ENCODE results near the gene CD247. TPM values are rescaled to one million over a fixed set of nuclear protein-coding genes. Genes with fewer than 3 reads are reported as not detected.

Gene CD247
- total RNA-seq, 4 donors from 2014 or later = 0.33 TPM; not detected in 3

DNA sequence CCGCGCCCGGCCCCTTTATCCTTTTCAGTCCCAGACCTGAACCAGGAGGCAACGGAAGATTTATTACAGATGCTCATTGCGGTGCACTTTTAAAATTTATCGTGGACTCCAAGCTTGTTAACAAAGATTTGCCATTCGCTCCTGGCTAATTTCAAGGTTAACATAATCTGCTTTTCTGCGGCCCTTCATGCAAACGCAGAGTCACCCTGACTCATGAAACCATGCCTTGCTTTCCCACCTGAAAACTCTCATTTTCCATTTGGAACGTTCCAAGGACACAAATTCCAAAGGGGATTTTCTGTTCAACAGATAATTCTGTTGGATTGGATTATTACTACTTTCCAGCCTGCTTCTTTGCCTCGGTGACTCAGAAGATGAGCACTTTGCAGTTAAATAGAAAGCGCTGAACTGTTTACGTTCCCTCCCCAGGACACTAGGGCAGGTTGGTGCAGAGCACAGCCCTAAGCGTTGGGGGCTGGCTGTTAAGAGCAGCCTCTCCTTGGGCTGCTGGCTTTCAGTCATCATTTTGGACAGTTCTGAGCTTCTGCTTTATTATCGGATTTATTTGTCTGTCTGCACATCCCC lies 51.1 kb downstream of the CD247 start:
- Histone ChIP-seq H3K9me3 (no peaks in the 10 kb centered on the region), H3K27me3 (no peaks in the 10 kb centered on the region), H3K36me3 (no peaks in the 10 kb centered on the region), H3K27ac (no peak overlapping the region), H3K4me1 (no peaks in the 10 kb centered on the region), H3K4me3 (no peak overlapping the region)
- ATAC-seq = no peak
- intact Hi-C loops (cut with DNase I; ENCODE audit: low total_unique reads) = no loop called here
- no peak for DNase-seq
- in situ Hi-C loops (cut with MboI; ENCODE audit: low sequenced_read_pairs in 4 of 4) = no loop called here
- TF ChIP-seq, protein P1, sequence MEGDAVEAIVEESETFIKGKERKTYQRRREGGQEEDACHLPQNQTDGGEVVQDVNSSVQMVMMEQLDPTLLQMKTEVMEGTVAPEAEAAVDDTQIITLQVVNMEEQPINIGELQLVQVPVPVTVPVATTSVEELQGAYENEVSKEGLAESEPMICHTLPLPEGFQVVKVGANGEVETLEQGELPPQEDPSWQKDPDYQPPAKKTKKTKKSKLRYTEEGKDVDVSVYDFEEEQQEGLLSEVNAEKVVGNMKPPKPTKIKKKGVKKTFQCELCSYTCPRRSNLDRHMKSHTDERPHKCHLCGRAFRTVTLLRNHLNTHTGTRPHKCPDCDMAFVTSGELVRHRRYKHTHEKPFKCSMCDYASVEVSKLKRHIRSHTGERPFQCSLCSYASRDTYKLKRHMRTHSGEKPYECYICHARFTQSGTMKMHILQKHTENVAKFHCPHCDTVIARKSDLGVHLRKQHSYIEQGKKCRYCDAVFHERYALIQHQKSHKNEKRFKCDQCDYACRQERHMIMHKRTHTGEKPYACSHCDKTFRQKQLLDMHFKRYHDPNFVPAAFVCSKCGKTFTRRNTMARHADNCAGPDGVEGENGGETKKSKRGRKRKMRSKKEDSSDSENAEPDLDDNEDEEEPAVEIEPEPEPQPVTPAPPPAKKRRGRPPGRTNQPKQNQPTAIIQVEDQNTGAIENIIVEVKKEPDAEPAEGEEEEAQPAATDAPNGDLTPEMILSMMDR (IDR thresholded peaks at IDR 0.05 in 4 of 5, conservative IDR thresholded peaks at IDR 0.05 in 1 of 5) = no peak
- TF ChIP-seq POLR2A (IDR thresholded peaks at IDR 0.05) = no peak

GRCh38 chr1:167465743-167466142 lies 52.6 kb downstream of the CD247 start:
- Histone ChIP-seq H3K9me3 (no peaks in the 10 kb centered on the region), H3K27me3 (no peaks in the 10 kb centered on the region), H3K4me3 (no peak overlapping the region), H3K4me1 (no peaks in the 10 kb centered on the region), H3K36me3 (no peaks in the 10 kb centered on the region), H3K27ac (no peak overlapping the region)
- in situ Hi-C loops (cut with MboI; ENCODE audit: low sequenced_read_pairs in 4 of 4) = no loop called here
- DNase-seq = no peak
- TF ChIP-seq, protein P1 (IDR thresholded peaks at IDR 0.05 in 4 of 5, conservative IDR thresholded peaks at IDR 0.05 in 1 of 5) = no peak
- TF ChIP-seq POLR2A (IDR thresholded peaks at IDR 0.05) = no peak
- intact Hi-C loops (cut with DNase I; ENCODE audit: low total_unique reads) = no loop called here
- no peak for ATAC-seq

GRCh38 chr1:167465018-167465417 lies 53.3 kb downstream of the CD247 start:
- Histone ChIP-seq H3K27me3 (no peaks in the 10 kb centered on the region), H3K36me3 (no peaks in the 10 kb centered on the region), H3K4me1 (no peaks in the 10 kb centered on the region), H3K9me3 (no peaks in the 10 kb centered on the region), H3K4me3 (no peak overlapping the region), H3K27ac (no peak overlapping the region)
- intact Hi-C loops (cut with DNase I; ENCODE audit: low total_unique reads) = no loop called here
- in situ Hi-C loops (cut with MboI; ENCODE audit: low sequenced_read_pairs in 4 of 4) = no loop called here
- DNase-seq (no peak), ATAC-seq (no peak)
- TF ChIP-seq, protein P1 (IDR thresholded peaks at IDR 0.05 in 4 of 5, conservative IDR thresholded peaks at IDR 0.05 in 1 of 5) = no peak
- TF ChIP-seq POLR2A (IDR thresholded peaks at IDR 0.05) = no peak

- Histone ChIP-seq H3K9me3 (no peaks in the 10 kb centered on the region), H3K27me3 (no peaks in the 10 kb centered on the region), H3K4me3 (no peak overlapping the region), H3K4me1 (no peaks in the 10 kb centered on the region), H3K36me3 (no peaks in the 10 kb centered on the region), H3K27ac (no peak overlapping the region)
- intact Hi-C loops (cut with DNase I; ENCODE audit: low total_unique reads) = no loop called here
- in situ Hi-C loops (cut with MboI; ENCODE audit: low sequenced_read_pairs in 4 of 4) = no loop called here
- TF ChIP-seq POLR2A (IDR thresholded peaks at IDR 0.05) = no peak
- TF ChIP-seq, protein P1 (IDR thresholded peaks at IDR 0.05 in 4 of 5, conservative IDR thresholded peaks at IDR 0.05 in 1 of 5) = no peak
- DNase-seq = no peak
- ATAC-seq = no peak
Observed at GRCh38 chr1:167463875-167464575, 54.3 kb downstream of the CD247 start.
